ENCODE data around the gene FAM118A.

DNA sequence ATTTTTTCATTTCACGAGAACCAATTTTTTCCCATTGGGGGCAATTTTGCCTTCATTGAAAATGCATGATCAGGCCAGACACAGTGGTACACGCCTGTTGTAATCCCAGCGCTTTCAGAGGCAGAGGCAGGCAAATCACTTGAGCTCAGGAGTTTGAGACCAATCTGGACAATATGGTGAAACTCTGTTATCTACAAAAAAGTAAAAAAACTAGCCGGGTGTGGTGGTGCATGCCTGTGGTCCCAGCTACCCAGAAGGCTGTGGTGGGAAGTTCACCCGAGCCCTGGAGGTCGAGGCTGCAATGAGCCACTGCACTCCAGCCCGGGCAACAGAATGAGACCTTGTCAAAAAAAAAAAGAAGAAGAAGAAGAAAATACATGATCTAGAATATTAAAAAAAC, 44.2 kb upstream of the FAM118A start:
- TF ChIP-seq, protein P1, sequence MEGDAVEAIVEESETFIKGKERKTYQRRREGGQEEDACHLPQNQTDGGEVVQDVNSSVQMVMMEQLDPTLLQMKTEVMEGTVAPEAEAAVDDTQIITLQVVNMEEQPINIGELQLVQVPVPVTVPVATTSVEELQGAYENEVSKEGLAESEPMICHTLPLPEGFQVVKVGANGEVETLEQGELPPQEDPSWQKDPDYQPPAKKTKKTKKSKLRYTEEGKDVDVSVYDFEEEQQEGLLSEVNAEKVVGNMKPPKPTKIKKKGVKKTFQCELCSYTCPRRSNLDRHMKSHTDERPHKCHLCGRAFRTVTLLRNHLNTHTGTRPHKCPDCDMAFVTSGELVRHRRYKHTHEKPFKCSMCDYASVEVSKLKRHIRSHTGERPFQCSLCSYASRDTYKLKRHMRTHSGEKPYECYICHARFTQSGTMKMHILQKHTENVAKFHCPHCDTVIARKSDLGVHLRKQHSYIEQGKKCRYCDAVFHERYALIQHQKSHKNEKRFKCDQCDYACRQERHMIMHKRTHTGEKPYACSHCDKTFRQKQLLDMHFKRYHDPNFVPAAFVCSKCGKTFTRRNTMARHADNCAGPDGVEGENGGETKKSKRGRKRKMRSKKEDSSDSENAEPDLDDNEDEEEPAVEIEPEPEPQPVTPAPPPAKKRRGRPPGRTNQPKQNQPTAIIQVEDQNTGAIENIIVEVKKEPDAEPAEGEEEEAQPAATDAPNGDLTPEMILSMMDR (IDR thresholded peaks at IDR 0.05) = no peak
- no peak for TF ChIP-seq POLR2AphosphoS5 (IDR thresholded peaks at IDR 0.05)
- TF ChIP-seq POLR2A (IDR thresholded peaks at IDR 0.05) = no peak

All from breast epithelium (tissue), 3 donors.